NCI-H1694 treated with DMSO at 0.1 percent for 48 hours (cell line): Measurements from ENCODE around the gene THOC2.
"Not testable (repeated sequence)": the region's sequence is repeated elsewhere in the genome, so short reads cannot be mapped to it uniquely, and the experiment has no call there.

Experiments
- DNase-seq: peaks from one replicate; lab custom pipeline; 2025; lab: John Stamatoyannopoulos, UW

Gene THOC2, protein sequence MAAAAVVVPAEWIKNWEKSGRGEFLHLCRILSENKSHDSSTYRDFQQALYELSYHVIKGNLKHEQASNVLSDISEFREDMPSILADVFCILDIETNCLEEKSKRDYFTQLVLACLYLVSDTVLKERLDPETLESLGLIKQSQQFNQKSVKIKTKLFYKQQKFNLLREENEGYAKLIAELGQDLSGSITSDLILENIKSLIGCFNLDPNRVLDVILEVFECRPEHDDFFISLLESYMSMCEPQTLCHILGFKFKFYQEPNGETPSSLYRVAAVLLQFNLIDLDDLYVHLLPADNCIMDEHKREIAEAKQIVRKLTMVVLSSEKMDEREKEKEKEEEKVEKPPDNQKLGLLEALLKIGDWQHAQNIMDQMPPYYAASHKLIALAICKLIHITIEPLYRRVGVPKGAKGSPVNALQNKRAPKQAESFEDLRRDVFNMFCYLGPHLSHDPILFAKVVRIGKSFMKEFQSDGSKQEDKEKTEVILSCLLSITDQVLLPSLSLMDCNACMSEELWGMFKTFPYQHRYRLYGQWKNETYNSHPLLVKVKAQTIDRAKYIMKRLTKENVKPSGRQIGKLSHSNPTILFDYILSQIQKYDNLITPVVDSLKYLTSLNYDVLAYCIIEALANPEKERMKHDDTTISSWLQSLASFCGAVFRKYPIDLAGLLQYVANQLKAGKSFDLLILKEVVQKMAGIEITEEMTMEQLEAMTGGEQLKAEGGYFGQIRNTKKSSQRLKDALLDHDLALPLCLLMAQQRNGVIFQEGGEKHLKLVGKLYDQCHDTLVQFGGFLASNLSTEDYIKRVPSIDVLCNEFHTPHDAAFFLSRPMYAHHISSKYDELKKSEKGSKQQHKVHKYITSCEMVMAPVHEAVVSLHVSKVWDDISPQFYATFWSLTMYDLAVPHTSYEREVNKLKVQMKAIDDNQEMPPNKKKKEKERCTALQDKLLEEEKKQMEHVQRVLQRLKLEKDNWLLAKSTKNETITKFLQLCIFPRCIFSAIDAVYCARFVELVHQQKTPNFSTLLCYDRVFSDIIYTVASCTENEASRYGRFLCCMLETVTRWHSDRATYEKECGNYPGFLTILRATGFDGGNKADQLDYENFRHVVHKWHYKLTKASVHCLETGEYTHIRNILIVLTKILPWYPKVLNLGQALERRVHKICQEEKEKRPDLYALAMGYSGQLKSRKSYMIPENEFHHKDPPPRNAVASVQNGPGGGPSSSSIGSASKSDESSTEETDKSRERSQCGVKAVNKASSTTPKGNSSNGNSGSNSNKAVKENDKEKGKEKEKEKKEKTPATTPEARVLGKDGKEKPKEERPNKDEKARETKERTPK (N-terminal part only)

GRCh38 chrX:123732670-123733363 is at the start of gene THOC2:
Gene THOC2, minus strand, starts transcription at chrX:123733052. Its CDS starts 30 bp downstream, at chrX:123733022.
- DNase-seq, result peak; percentile 90

DNA sequence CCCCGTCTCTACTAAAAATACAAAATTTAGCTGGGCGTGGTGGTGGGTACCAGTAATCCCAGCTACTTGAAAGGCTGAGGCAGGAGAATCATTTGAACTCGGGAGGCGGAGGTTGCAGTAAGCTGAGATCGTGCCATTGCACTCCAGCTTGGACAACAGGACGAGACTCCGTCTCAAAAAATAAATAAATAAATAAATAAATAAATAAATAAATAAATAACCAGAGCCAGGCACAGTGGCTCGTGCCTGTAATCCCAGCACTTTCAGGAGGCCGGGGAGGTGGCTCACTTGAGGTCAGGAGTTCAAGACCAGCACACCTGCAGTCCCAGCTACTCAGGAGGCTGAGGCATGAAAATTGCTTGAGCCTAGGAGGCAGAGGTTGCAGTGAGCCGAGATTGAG is 48.9 kb upstream of the THOC2 start:
- DNase-seq, result not testable (repeated sequence)

DNA sequence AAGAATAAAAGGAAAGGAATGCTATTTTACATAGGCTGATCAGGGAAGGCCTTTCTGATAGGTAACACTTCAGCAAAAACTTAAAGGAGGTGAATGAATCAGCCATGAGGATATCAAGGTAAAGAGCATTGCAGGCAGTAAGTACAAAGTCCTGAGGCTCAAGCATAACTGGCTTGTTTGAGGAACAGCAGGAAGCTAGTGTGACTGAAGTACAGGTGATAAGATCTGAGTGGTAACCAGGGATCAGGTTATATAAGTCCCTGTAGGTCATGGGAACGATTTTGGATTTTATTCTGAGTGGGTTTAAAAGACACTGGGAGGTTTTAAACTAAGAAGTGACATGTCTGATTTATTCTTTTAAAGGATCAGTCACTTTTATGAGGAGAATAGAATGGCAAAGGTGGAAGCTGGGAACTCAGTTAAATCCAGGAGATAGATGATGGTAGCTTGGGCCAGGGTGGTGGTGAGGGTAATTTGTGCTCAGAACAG is 47.1 kb upstream of the THOC2 start:
- no peak for DNase-seq

DNA sequence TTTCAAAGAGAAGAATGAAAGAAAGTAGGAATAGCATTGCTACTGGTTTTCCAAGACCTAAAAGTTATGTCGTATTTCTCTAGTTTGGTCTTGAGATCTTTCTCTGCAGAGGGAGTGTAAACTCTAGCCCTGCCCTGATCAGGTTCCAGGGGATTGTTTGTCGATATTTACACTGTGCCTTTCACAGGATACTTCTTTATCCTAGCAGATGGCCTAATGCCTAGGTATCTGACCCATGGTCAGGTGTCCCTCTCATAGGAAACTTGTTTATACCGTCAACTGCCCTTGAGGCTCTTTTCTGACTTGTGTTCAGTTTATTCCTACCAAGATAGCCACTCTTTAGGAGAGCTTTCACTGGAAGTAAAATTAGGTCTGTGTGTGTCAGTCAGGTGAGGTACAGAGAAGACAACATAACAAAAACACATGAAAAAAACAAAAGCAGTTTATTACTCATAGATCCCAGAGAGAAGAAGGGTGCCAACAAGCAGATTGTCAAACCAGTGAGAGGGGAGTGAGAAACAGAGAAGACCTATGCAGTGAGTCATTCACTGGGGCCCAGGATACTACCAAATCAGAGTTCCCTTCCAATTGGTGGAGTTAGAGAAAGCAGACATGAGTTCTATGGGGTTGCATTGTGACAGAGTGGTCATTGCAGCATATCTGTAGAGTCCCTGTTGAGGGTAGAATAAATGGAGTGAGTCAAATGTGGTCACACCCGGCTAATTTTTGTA is 40.6 kb upstream of the THOC2 start:
- DNase-seq, result no peak

DNA sequence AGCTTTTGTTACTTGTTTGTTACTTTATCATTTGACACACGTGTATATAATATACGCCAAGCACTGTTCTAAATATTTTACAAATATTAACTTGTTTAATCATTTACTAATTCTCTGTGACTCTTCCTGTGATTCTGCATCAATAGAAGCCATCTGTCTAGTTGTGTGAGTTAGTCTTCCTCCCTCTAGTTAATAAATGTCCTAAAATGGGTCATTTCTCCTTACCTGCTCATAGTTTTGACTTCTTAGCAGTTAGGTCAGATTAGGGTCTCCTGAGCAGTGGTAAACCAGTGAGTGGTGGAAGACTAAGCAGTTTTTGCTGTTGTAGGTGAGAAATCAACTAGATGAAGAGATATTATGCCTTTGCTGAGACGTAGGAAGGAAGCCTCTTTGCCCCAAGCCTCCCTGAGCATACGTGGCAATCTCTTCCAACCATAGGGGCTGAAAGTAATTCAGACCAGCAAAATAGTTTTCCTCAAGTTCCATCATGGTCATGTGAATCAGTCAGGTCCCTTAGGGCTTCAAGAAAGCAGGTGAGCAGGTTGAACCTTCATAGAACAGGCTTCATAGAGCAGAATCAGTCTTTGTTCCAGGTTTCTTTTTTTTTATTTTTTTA is 38.7 kb upstream of the THOC2 start:
- DNase-seq, result no peak

GRCh38 chrX:123764967-123765871 is 32.4 kb upstream of the THOC2 start:
- peak; percentile 76 for DNase-seq

GRCh38 chrX:123759849-123760248 is 27.0 kb upstream of the THOC2 start:
- DNase-seq, result not testable (repeated sequence)

GRCh38 chrX:123757794-123758193 is 24.9 kb upstream of the THOC2 start:
- not testable (repeated sequence) for DNase-seq

DNA sequence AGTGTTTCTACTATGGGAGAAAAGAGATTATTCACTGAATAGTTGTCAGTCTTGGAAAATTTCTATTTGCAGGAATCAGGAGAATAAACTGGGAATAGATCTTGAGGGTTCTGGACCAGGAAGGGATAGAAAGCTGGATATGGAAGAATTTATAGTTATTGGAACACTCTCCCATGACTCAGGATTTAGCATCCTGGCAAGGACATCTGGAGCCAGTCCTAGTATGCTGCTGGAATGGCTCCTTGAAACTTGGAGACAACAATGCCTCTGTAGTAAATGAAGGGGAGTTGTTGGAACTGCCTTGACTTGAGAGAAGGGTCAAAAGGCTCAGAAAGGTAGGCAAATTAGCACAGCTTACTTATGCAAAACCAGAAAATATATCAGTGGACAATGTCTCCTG is 23.5 kb upstream of the THOC2 start:
- no peak for DNase-seq

DNA sequence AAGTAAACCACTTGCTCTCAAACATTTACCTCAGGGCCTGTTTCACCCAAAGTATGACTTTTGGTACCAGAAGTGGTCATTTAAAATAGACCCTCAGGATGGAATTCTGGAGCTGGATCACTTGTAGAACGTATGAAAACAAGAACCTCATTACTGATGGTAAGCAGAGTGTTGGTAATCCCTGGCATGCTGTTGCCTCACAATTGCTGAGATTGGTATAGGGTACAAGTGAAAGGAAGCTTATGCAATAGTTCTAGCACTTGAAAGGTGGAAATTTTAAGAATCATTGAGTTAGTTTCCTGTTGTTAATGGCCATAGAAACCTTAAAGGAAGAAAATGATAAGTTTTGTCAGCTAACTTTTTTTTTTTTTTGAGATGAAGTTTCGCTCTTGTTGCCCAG is 22.3 kb upstream of the THOC2 start:
- no peak for DNase-seq

DNA sequence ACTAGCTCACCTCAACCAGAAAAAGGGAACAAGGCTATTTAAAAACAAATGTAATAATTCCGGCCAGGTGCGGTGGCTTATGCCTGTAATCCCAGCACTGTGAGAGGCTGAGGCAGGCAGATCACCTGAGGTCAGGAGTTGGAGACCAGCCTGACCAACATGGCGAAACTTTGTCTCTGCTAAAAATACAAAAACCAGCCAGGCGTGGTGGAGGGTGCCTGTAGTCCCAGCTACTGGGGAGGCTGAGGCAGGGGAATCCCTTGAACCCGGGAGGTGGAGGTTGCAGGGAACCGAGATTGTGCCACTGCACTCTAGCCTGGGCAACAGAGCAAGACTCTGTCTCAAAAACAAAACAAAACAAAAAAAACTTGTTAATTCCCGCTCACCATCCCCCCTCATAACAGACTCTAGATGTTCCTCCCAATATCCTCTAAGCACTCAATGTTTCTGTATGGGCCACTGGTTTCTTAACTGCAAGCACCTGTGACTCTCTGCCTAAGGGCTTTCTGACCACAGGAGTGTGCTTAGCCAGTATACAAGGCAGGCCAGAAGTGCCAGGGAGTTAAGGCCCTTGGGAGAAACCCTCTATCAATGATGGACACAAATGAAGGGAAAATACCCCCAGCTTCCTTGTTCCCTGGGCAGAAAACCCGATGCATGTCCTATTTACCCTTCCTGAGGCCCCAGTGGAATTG is 21.0 kb upstream of the THOC2 start:
- DNase-seq, result no peak

DNA sequence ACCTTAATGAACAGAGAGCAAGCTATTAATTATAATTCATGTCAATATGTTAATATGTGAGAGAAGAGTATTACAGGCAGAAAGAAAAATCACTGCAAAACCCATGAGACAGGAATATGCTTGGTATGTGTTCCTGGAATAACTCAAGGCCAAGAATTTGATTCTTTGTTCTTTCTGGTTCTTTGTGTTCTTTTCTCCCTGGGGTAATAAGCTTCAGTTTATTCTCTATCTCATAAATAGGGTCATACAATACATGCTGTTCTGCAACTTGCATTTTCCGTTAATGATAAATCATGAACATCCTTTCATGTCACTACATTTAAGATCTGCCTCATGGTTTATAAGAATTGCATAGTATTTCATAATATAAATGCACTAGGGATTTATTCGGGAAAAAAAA is 16.8 kb upstream of the THOC2 start:
- DNase-seq, result no peak

DNA sequence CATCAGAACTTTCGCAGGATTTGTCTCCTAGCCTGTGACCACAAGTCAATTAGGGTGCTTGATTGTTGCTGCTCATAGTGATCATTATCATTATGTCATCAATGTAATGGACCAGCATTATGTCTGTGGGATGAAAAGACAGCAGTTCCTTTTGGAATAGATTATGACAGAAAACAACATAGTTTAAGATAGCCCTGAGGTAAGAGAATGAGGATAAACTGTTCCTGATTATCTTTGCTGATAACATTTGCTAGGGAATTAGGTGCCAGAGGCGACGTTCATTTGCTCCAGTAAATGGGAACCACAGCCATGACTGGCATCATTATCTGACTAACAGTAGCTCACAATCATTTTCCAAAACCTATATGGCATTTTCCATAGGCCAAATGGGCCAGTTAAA is 12.7 kb upstream of the THOC2 start:
- no peak for DNase-seq

DNA sequence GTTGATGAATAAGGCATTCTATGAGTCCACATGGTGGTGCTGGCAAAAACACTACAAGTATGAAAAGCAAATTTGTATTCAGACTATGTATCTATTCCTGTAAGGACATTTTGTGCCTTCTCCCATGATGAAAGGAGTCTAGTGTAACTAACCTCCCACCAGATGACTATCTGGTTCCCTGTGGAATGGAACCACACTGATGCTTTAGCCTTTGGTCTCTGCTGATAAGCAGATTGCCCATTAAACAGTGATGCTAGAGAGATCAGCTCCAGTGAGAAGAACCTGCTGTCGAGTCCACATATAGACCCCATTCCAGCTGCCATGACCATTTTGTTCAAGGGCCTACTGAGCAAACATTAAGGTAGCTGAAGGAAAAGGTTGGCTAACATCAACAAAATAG is 10.5 kb upstream of the THOC2 start:
- no peak for DNase-seq

DNA sequence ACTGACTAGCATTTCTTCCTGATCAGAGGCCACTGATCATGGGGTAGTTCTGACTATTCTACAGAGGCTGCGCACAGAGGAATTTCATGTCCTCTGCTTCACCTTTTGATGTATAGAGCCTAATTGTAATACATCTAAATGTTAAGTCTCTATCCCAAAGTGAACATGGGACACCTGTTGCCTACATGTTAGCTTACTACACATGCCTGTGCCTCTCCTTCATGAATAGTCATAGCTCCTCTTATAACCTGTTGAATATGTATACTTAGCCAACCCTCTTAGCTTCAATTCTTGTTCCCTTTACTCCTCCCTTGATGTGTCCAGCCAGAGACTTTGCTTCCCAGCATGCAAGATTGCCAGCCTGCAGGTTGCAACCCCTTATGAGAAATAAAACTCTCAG is 9.6 kb upstream of the THOC2 start:
- no peak for DNase-seq

DNA sequence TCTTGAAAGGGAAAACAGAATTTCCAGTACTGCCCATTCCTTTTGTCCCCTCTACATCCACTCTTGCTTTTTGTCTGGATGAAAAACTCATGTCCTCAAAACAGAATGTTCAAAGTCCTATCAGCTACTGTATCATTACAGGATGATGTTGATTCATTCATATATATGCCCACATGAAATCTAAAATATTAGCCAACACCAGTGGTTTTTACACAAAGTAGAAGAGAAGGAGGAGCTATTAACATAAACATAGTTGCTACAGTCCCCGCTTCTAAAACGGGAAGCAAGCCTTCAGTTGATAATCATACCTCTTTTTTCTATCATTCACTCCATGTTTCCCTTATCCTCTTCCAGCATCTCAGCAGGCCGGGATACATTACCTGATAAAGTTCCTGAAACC is 7.7 kb upstream of the THOC2 start:
- DNase-seq, result no peak

DNA sequence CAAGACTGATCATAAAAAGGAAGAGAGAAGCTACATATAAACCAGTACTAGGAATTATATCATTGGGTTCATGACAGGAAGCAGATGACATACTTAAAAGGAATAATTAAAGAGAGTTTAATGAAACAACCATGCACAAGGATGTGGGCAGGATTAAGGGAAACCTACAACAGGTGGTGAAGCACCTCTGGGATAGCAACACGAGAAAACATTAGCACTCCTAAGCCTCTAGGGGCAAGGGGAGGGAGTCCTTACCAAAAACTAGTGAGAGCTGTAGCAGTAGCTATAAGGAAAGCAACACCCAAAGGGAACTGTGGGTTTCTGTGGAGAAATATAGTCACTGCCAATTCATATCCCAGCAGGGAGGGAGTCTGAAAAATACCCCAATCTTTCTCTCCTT is 7.2 kb upstream of the THOC2 start:
- DNase-seq, result no peak

GRCh38 chrX:123739474-123739873 is 6.6 kb upstream of the THOC2 start:
- no peak for DNase-seq
